Mesenchymal stem cell (in vitro differentiated cells and primary cell): ENCODE data around the gene ICA1.

Experiments used
- DNase-seq: peaks from one replicate; pipeline ENCODE4 v3.0.0-alpha.2; 2013
- H2AFZ ChIP-seq: one replicate; pipeline ENCODE4 v1.6.1; 2013; ENCODE audit warnings: low read depth, mild to moderate bottlenecking, control low read depth, inconsistent platforms, low read length, moderate library complexity
- H2AK5ac ChIP-seq: 2 replicates; pipeline ENCODE4 v1.6.1; 2013; ENCODE audit warnings: low read length, moderate library complexity, mild to moderate bottlenecking, inconsistent platforms; ENCODE audit not compliant: severe bottlenecking
- H2BK120ac ChIP-seq: one replicate; pipeline ENCODE4 v1.6.1; 2013; ENCODE audit warnings: low read depth, mild to moderate bottlenecking, inconsistent platforms, low read length, moderate library complexity
- H2BK12ac ChIP-seq, 2 experiments: one replicate each; pipeline ENCODE4 v1.6.1; 2013; ENCODE audit warnings: inconsistent platforms in 2 of 2, low read length in 2 of 2, mild to moderate bottlenecking in 2 of 2, moderate library complexity in 2 of 2, control low read depth in 1 of 2
- H2BK15ac ChIP-seq: one replicate; pipeline ENCODE4 v1.6.1; 2013; ENCODE audit warnings: mild to moderate bottlenecking, low read depth, inconsistent platforms; ENCODE audit not compliant: poor library complexity, severe bottlenecking
- H2BK5ac ChIP-seq: 2 replicates; pipeline ENCODE4 v1.6.1; 2013; ENCODE audit warnings: low read depth, mild to moderate bottlenecking, low read length, control low read depth, inconsistent platforms; ENCODE audit not compliant: poor library complexity, severe bottlenecking
- H3K14ac ChIP-seq, 2 experiments: one replicate each; pipeline ENCODE4 v1.6.1; 2013; ENCODE audit warnings: inconsistent platforms in 2 of 2, low read length in 2 of 2, control low read depth in 1 of 2, mild to moderate bottlenecking in 1 of 2, moderate library complexity in 1 of 2
- H3K18ac ChIP-seq, 2 experiments: one replicate each; pipeline ENCODE4 v1.6.1; 2013; ENCODE audit warnings: inconsistent platforms in 2 of 2, low read length in 2 of 2, control low read depth in 1 of 2, low read depth in 1 of 2, mild to moderate bottlenecking in 1 of 2
- H3K23ac ChIP-seq, 2 experiments: one replicate each; pipeline ENCODE4 v1.6.1; 2013; ENCODE audit warnings: inconsistent platforms in 2 of 2, low read length in 2 of 2, mild to moderate bottlenecking in 2 of 2, moderate library complexity in 2 of 2, control low read depth in 1 of 2
- H3K27ac ChIP-seq: 2 replicates; pipeline ENCODE4 v1.5.1; 2013; ENCODE audit warnings: mild to moderate bottlenecking, moderate library complexity, low read length, control low read depth, inconsistent platforms; ENCODE audit not compliant: poor library complexity, severe bottlenecking
- H3K27me3 ChIP-seq, 2 experiments: 2 replicates each; pipeline versions ENCODE4 v1.6.1 to v1.7.0; 2013; ENCODE audit warnings: low read length in 2 of 2, mild to moderate bottlenecking in 2 of 2, moderate library complexity in 2 of 2, control low read depth in 1 of 2, inconsistent platforms in 1 of 2; ENCODE audit not compliant: control insufficient read depth in 1 of 2, insufficient read depth in 1 of 2
- H3K36me3 ChIP-seq, 2 experiments: 2 replicates each; pipeline versions ENCODE4 v1.6.1 to v1.7.0; 2013; ENCODE audit warnings: low read length in 2 of 2, control low read depth in 1 of 2, inconsistent platforms in 1 of 2, low read depth in 1 of 2, mild to moderate bottlenecking in 1 of 2; ENCODE audit not compliant: insufficient read depth in 2 of 2, control insufficient read depth in 1 of 2
- H3K4ac ChIP-seq, 2 experiments: one replicate each; pipeline ENCODE4 v1.6.1; 2013; ENCODE audit warnings: inconsistent platforms in 2 of 2, low read length in 2 of 2, mild to moderate bottlenecking in 2 of 2, moderate library complexity in 2 of 2, control low read depth in 1 of 2, low read depth in 1 of 2
- H3K4me1 ChIP-seq: 2 replicates; pipeline ENCODE4 v1.6.1; 2013; ENCODE audit warnings: low read depth, low read length, control low read depth; ENCODE audit not compliant: control insufficient read depth, insufficient read depth
- H3K4me2 ChIP-seq: 2 replicates; pipeline ENCODE4 v1.6.1; 2013; ENCODE audit warnings: low read length, mild to moderate bottlenecking, inconsistent platforms; ENCODE audit not compliant: poor library complexity, severe bottlenecking
- H3K4me3 ChIP-seq, 2 experiments: 2 replicates each; pipeline versions ENCODE4 v1.5.1 to v1.7.0; 2013; ENCODE audit warnings: low read length in 2 of 2, mild to moderate bottlenecking in 2 of 2, control low read depth in 1 of 2, low read depth in 1 of 2; ENCODE audit not compliant: insufficient read depth in 1 of 2
- H3K79me1 ChIP-seq: replicated peaks from 2 replicates; pipeline ENCODE4 v1.6.1; 2013; ENCODE audit warnings: mild to moderate bottlenecking, control low read depth, low read length, inconsistent platforms; ENCODE audit not compliant: poor library complexity, severe bottlenecking
- H3K9ac ChIP-seq: 2 replicates; pipeline ENCODE4 v1.7.0; 2013; ENCODE audit warnings: mild to moderate bottlenecking, low read length, moderate library complexity
- H3K9me3 ChIP-seq: 2 replicates; pipeline ENCODE4 v1.7.0; 2013; ENCODE audit warnings: mild to moderate bottlenecking, low read length; ENCODE audit not compliant: control insufficient read depth
- H4K8ac ChIP-seq: one replicate; pipeline ENCODE4 v1.6.1; 2013; ENCODE audit warnings: inconsistent platforms, mild to moderate bottlenecking, low read length, moderate library complexity
- H4K91ac ChIP-seq: one replicate; pipeline ENCODE4 v1.6.1; 2013; ENCODE audit warnings: mild to moderate bottlenecking, low read length, inconsistent platforms
- WGBS: methylation state at CpG from one replicate; pipeline ENCODE4 v1.1.7; 2013; ENCODE audit warnings: mixed read lengths; 5-methylcytosine and 5-hydroxymethylcytosine counted together

ICA1 gene

DNA sequence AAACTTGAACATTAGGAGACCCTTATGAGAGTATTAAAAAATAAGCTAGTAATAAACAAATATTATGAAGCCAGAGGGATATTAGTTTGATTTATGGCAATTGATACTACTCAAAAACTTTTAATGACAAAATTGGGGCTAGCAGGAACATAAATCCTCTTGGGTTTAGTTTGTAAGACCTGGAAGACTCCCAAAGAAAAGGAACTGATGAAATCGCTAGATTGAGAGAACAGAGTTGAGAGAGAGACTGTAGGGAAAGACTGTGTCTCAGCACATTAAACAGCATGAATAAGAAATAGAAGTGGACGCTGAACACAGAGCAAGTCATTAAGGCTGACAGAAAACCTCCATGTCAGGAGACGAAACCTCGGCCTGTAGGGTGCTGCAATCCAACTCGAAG lies 56.4 kb downstream of the ICA1 start:
- Histone ChIP-seq H3K23ac (no peak overlapping the region), H3K18ac (no peak overlapping the region), H3K9me3 (no peaks in the 10 kb centered on the region), H4K91ac (no peak overlapping the region), H4K8ac (no peak overlapping the region), H3K4me3 (no peak overlapping the region), H3K4me1 (no peaks in the 10 kb centered on the region), H2BK12ac (no peak overlapping the region), H2AK5ac (no peak overlapping the region), H3K27me3 (no peaks in the 10 kb centered on the region), H3K36me3 (no peaks in the 10 kb centered on the region), H3K27ac (no peak overlapping the region), H3K9ac (peak overlapping the region; percentile 18), H2BK15ac (no peak overlapping the region), H2BK120ac (no peak overlapping the region), H2AFZ (no peak overlapping the region), H2BK5ac (no peak overlapping the region), H3K4me2 (no peak overlapping the region), H3K4ac (no peak overlapping the region), H3K14ac (no peak overlapping the region), H3K79me1 (no peaks in the 10 kb centered on the region)
- DNase-seq: no peak
- 97% methylated on average over 4 of the region's 5 CpGs for WGBS

DNA sequence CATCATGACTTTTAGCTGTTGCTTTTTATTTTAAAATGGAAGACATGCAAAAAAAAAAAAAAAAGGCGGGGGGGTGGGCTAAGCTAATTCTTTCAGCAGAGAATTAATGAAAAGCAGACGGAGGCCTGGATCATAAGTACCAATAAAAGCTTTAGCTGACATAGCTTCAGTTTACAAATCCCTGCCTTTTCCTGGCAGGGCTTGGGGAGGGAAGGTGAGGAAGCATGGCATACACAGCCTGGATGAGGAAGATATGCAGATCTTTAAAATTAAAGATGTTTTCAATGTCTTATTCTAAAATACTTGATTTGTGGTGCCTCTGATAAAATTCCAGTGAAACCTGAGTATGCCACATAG lies 57.0 kb downstream of the ICA1 start:
- no peak overlapping the region for H3K23ac ChIP-seq
- no peak overlapping the region for H3K9ac ChIP-seq
- H2AFZ ChIP-seq: no peak overlapping the region
- no peak overlapping the region for H3K27ac ChIP-seq
- no peaks in the 10 kb centered on the region for H3K9me3 ChIP-seq
- no peak overlapping the region for H3K18ac ChIP-seq
- H3K27me3 ChIP-seq: no peaks in the 10 kb centered on the region
- no peak overlapping the region for H2BK5ac ChIP-seq
- no peak overlapping the region for H2AK5ac ChIP-seq
- H3K4me3 ChIP-seq: no peak overlapping the region
- no peak overlapping the region for H2BK15ac ChIP-seq
- H4K8ac ChIP-seq: no peak overlapping the region
- no CpG with 5 or more reads among the region's 2 CpGs for WGBS
- H3K14ac ChIP-seq: no peak overlapping the region
- H4K91ac ChIP-seq: no peak overlapping the region
- no peak overlapping the region for H3K4me2 ChIP-seq
- no peak for DNase-seq
- no peaks in the 10 kb centered on the region for H3K4me1 ChIP-seq
- H3K36me3 ChIP-seq: no peaks in the 10 kb centered on the region
- no peak overlapping the region for H2BK12ac ChIP-seq
- H3K4ac ChIP-seq: no peak overlapping the region
- H3K79me1 ChIP-seq: no peaks in the 10 kb centered on the region
- H2BK120ac ChIP-seq: no peak overlapping the region

DNA sequence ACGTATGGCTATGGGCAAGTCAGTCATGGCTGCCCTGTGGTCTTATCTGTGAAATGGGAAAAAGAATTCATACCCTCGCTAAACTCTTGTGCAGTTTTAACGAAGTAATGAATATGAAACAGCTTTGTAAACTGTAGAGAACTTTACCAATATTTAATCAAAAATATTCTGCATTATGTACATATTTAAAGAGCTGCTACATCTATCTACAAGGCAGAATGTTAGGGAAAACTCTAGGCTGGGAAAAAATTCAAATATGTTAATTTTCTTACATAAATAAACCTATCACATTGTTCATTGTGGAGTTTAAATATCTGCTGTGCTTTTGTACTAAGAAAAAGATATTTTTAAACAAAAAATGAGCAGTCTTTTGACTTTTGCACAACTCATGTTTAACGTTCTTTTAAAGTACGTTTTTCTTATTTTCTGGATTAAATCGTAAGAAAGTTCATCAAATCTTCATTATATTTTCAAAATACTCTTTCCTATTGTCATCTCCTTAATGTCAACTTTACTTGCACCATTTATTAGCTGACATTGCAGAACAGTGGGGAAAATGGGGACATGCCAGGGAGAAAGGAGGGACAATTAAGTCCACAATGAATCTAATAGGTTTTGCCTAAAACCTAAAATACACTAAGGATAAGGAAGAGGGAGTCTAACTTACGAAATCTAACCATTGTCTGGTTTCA lies 57.5 kb downstream of the ICA1 start:
- Histone ChIP-seq H3K9me3 (no peaks in the 10 kb centered on the region), H2BK15ac (no peak overlapping the region), H3K18ac (no peak overlapping the region), H3K27me3 (no peaks in the 10 kb centered on the region), H2AK5ac (no peak overlapping the region), H3K79me1 (no peaks in the 10 kb centered on the region), H3K36me3 (no peaks in the 10 kb centered on the region), H4K91ac (no peak overlapping the region), H3K27ac (no peak overlapping the region), H2AFZ (no peak overlapping the region), H2BK12ac (no peak overlapping the region), H3K9ac (no peak overlapping the region), H2BK5ac (no peak overlapping the region), H3K4me2 (no peak overlapping the region), H4K8ac (no peak overlapping the region), H3K14ac (no peak overlapping the region), H3K4me3 (no peak overlapping the region), H3K4ac (no peak overlapping the region), H3K23ac (no peak overlapping the region), H3K4me1 (no peaks in the 10 kb centered on the region), H2BK120ac (no peak overlapping the region)
- DNase-seq: no peak
- WGBS: 97% methylated on average over 3 of the region's 7 CpGs

DNA sequence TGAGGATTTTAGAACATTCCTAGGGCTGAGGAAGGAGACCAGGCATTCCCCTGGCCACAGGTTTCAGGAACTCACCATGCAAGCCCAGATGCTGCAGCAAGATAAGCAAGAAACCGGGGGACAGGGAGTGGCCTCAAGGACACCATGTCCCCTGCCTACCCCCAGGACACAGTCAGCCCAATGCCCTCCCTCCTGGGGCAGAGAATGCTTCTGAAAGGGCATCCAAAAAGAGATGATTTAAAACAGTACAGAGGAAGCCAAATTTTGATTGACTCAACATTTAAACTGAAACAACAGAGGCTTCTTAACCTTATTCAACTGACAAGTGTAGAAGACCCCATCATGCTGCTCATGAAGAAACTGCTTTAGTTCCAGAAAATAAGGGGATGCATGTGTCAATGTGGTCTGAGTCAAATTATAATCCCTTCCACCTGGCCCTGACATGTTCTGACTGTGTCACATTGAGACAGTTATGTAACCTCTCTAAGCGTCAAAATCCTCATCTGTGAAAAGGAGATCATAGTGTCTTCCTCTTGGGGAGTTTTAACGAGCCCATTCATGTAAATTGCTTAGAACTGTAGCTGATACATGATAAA lies 60.0 kb downstream of the ICA1 start:
- 94% methylated on average over 2 of the region's 3 CpGs for WGBS
- H2BK5ac ChIP-seq: no peak overlapping the region
- H3K4me1 ChIP-seq: no peaks in the 10 kb centered on the region
- no peak overlapping the region for H3K18ac ChIP-seq
- no peak overlapping the region for H3K27ac ChIP-seq
- H3K9me3 ChIP-seq: no peaks in the 10 kb centered on the region
- no peak overlapping the region for H3K9ac ChIP-seq
- no peak overlapping the region for H2BK12ac ChIP-seq
- H2AFZ ChIP-seq: no peak overlapping the region
- no peak overlapping the region for H4K91ac ChIP-seq
- no peak overlapping the region for H3K4ac ChIP-seq
- H3K4me2 ChIP-seq: no peak overlapping the region
- H2BK120ac ChIP-seq: no peak overlapping the region
- no peak overlapping the region for H3K23ac ChIP-seq
- H3K14ac ChIP-seq: no peak overlapping the region
- no peak overlapping the region for H3K4me3 ChIP-seq
- DNase-seq: no peak
- H3K27me3 ChIP-seq: no peaks in the 10 kb centered on the region
- H3K36me3 ChIP-seq: no peaks in the 10 kb centered on the region
- no peaks in the 10 kb centered on the region for H3K79me1 ChIP-seq
- no peak overlapping the region for H2BK15ac ChIP-seq
- no peak overlapping the region for H4K8ac ChIP-seq
- H2AK5ac ChIP-seq: no peak overlapping the region
